Right lobe of liver (tissue), 6 donors: Measurements from ENCODE around the gene OTUD1. TPM values are rescaled to one million over a fixed set of nuclear protein-coding genes. Genes with fewer than 3 reads are reported as not detected.

Experiments used
- ATAC-seq, 4 donors: fragments of 200-7000 bp; cut with Tn5 transposase; one replicate each; pipeline ENCODE4 v1.9.1; 2020; ENCODE audit warnings: mild to moderate bottlenecking in 4 of 4, moderate library complexity in 4 of 4
- DNase-seq, 3 donors: peaks; one replicate each; pipeline ENCODE4 v3.0.0-alpha.2; 2020
- H3K27ac ChIP-seq, 3 donors: fragments of 200-600 bp; one replicate each; pipeline ENCODE4 v1.8.0; 2022
- H3K27me3 ChIP-seq, 2 donors: fragments of 200-600 bp; one replicate each; pipeline ENCODE4 v1.8.0; 2022
- H3K36me3 ChIP-seq, 4 donors: fragments of 200-600 bp; sonication (generic) in 1 of 4; one replicate each; pipeline versions ENCODE4 v1.5.1 to v1.8.0; 2017 to 2022; ENCODE audit warnings: control low read depth in 1 of 4
- H3K4me1 ChIP-seq, 4 donors: fragments of 200-600 bp; sonication (generic) in 1 of 4; one replicate each; pipeline versions ENCODE4 v1.5.1 to v1.8.0; 2017 to 2022; ENCODE audit warnings: control low read depth in 1 of 4
- H3K4me3 ChIP-seq, 3 donors: fragments of 200-600 bp; one replicate each; pipeline ENCODE4 v1.8.0; 2022
- H3K9me3 ChIP-seq, 4 donors: fragments of 200-600 bp; sonication (generic) in 1 of 4; one replicate each; pipeline versions ENCODE4 v1.5.1 to v1.8.0; 2017 to 2022; ENCODE audit warnings: control low read depth in 1 of 4
- POLR2A ChIP-seq: fragments of 450-650 bp; IDR thresholded peaks from one replicate; pipeline ENCODE4 v1.6.1; 2017; ENCODE audit warnings: antibody characterized with exemption, mild to moderate bottlenecking
- WGBS: methylation state at CpG from one replicate; pipeline ENCODE4 v1.1.6; 2018; ENCODE audit warnings: low coverage, low lambda C conversion rate; ENCODE audit not compliant: insufficient coverage; ENCODE audit errors: missing lambda C conversion rate; 5-methylcytosine and 5-hydroxymethylcytosine counted together
- intact Hi-C, 2 donors: fragments of 100-400 bp; cut with DNase I; formaldehyde crosslinking; loops; one replicate each; pipeline versions ENCODE4 v1.11.2 to v1.14.1; 2022
- total RNA-seq, 6 experiments: library from RNA; depleted of rRNA in 2 of 6; stranded (reverse); fragments of >200 nt in 2 of 6; fragmentation: NEBNext Ultra II Directional in 3 of 6; extraction: Animal tissue kit (Norgen Biotek cat#: 25700) in 3 of 6; gene quantifications; one replicate each; pipeline versions ENCODE4 v1.1.0 to v1.2.4, GENCODE V29; 2016 to 2023
- TF ChIP-seq, protein P1 (sequence below), 4 donors: fragments of 200-600 bp in 3 of 4; fragments of 450-650 bp in 1 of 4; IDR thresholded peaks; one replicate each; pipeline versions ENCODE4 v1.5.1 to v1.8.0; 2016 to 2022; ENCODE audit warnings: antibody characterized with exemption in 4 of 4, mild to moderate bottlenecking in 2 of 4
- donor health status: DM: no; HTN: yes; CAD: no.
- donor health status: DM: no; HTN: no; CAD: no.
- donor health status: DM: no; HTN: no; CAD: no.
- donor health status: DM: no; HTN: yes; CAD: no.
- donor health status: DM: no; HTN: yes; CAD: no.

OTUD1 gene
- total RNA-seq, 6 experiments from 2014 or later, result 3.2 to 6.4 (median 4.5) TPM

DNA sequence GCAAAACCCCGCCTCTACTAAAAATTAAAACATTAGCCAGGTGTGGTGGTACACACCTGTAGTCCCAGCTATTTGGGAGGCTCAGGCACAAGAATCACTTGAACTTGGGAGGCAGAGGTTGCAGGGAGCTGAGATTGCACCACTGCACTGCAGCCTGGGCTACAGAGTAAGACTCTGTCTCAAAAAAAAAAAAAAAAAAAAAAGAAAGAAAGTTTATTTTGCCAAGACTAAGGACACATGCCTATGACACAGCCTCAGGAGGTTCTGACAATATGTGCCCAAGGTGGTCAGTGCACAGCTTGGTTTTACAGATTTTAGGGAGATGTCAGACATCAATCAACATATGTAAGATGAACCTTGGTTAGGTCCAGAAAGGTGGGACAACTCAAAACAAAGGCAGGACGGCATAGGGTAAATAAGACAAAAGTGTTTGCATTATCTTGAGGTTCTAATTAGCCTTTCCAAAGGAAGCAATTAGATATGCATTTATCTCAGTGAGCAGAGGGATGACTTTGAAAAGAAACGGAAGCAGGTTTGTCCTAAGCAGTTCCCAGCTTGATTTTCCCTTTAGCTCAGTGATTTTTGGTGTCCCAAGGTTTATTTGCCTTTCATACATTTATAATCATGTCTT, 20.7 kb upstream of the OTUD1 start:
- H3K27me3 ChIP-seq, result no peaks in the 10 kb centered on the region
- intact Hi-C loops, result no loop called here
- H3K27ac ChIP-seq, result no peak overlapping the region
- no peaks in the 10 kb centered on the region for H3K36me3 ChIP-seq
- ATAC-seq (no peak), DNase-seq (no peak)
- no peaks in the 10 kb centered on the region for H3K4me1 ChIP-seq
- TF ChIP-seq, protein P1, sequence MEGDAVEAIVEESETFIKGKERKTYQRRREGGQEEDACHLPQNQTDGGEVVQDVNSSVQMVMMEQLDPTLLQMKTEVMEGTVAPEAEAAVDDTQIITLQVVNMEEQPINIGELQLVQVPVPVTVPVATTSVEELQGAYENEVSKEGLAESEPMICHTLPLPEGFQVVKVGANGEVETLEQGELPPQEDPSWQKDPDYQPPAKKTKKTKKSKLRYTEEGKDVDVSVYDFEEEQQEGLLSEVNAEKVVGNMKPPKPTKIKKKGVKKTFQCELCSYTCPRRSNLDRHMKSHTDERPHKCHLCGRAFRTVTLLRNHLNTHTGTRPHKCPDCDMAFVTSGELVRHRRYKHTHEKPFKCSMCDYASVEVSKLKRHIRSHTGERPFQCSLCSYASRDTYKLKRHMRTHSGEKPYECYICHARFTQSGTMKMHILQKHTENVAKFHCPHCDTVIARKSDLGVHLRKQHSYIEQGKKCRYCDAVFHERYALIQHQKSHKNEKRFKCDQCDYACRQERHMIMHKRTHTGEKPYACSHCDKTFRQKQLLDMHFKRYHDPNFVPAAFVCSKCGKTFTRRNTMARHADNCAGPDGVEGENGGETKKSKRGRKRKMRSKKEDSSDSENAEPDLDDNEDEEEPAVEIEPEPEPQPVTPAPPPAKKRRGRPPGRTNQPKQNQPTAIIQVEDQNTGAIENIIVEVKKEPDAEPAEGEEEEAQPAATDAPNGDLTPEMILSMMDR (IDR thresholded peaks at IDR 0.05), result no peak
- no peak for TF ChIP-seq POLR2A
- 94% methylated on average over 2 of the region's 3 CpGs for WGBS
- H3K4me3 ChIP-seq, result no peak overlapping the region
- H3K9me3 ChIP-seq, result no peaks in the 10 kb centered on the region

DNA sequence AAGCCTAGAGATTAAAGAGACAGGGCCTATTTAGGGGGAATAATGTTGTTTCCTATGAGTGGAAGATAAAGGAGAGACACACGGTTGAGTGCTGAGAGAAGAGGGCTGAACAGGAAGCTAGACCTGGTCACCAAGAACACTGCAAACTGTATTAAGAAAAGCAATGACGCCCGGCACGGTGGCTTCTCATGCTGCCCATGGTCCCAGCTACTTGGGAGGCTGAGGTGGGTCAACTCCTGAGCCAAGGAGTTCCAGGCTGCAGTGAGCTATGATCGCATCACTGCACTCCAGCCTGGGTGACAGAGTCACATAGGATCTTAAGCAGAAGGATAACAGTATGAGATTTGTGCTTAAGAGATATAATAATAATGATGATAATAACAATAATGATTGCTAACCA, 19.7 kb upstream of the OTUD1 start:
- TF ChIP-seq, protein P1 (IDR thresholded peaks at IDR 0.05), result no peak
- no peak for TF ChIP-seq POLR2A
- Histone ChIP-seq H3K4me3 (no peak overlapping the region), H3K9me3 (no peaks in the 10 kb centered on the region), H3K4me1 (no peaks in the 10 kb centered on the region), H3K27ac (no peak overlapping the region), H3K36me3 (no peaks in the 10 kb centered on the region), H3K27me3 (no peaks in the 10 kb centered on the region)
- DNase-seq (no peak), ATAC-seq (no peak)
- intact Hi-C loops, result no loop called here
- WGBS, result 74% methylated on average over 5 of the region's 5 CpGs

DNA sequence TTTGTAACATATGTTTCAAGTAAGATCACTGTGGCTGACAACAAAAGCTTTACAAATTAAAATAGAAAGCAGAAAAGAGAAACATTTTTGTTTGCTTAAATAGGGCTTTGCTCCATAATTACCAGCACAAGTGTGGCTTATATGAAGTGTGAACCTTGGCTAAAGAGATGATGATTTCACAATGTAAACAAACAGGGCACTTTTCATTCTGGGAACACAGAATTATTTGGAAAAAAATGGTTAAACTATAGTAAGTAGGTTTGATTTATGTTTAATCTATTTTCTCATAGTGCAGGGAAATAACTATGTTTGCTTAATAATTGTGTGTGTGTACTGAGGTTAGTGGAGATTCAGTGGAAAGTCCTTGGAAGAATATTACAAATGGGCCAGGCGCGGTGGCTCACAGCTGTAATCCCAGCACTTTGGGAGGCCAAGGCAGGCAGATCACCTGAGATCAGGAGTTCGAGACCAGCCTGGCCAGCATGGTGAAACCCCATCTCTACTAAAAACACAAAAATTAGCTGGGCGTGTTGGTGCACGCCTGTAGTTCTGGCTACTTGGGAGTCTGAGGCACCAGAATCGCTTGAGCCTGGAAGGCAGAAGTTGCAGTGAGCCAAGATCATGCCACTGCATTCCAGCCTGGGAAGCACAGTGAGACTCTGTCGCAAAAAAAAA, 19.1 kb upstream of the OTUD1 start:
- DNase-seq, result no peak
- intact Hi-C loops, result no loop called here
- 87% methylated on average over 3 of the region's 7 CpGs for WGBS
- Histone ChIP-seq H3K4me3 (no peak overlapping the region), H3K4me1 (no peaks in the 10 kb centered on the region), H3K27ac (no peak overlapping the region), H3K9me3 (no peaks in the 10 kb centered on the region), H3K36me3 (no peaks in the 10 kb centered on the region), H3K27me3 (no peaks in the 10 kb centered on the region)
- ATAC-seq, result peak in 1 of 4 donors; percentile 43
- TF ChIP-seq, protein P1 (IDR thresholded peaks at IDR 0.05), result no peak
- no peak for TF ChIP-seq POLR2A

DNA sequence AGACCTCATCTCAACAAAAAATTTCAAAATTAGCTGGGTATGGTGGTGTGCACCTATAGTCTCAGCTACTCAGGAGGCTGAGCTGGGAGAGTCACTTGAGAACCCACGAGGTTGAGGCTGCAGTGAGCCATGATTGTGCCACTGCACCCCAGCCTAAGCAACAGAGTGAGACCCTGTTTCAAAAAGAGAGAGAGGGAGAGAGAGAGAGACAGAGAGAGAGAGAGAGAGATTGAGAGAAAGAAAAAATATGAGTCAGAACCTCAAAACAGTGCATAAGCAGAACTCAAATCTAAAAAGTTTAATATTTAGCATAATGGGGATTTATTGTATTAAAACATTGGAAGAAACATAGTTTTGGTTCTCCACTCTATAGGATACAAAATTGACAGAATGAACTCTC, 17.5 kb upstream of the OTUD1 start:
- no peaks in the 10 kb centered on the region for H3K36me3 ChIP-seq
- H3K9me3 ChIP-seq, result no peaks in the 10 kb centered on the region
- no peak for ATAC-seq
- TF ChIP-seq, protein P1 (IDR thresholded peaks at IDR 0.05), result no peak
- TF ChIP-seq POLR2A, result no peak
- no peaks in the 10 kb centered on the region for H3K4me1 ChIP-seq
- no peaks in the 10 kb centered on the region for H3K27me3 ChIP-seq
- no peak overlapping the region for H3K4me3 ChIP-seq
- no peak for DNase-seq
- 80% methylated on average over 1 of the region's 1 CpG for WGBS
- intact Hi-C loops, result no loop called here
- H3K27ac ChIP-seq, result no peak overlapping the region
